ENCODE data around the gene YEATS2.

- TF ChIP-seq CTCF (IDR thresholded peaks at IDR 0.05) = no peak
- no peak for TF ChIP-seq POLR2A (IDR thresholded peaks at IDR 0.05)
Measured at GRCh38 chr3:183833516-183833915, 135.9 kb downstream of the YEATS2 start.

Measured in uterus (tissue), 2 donors.